ENCODE measurements around the gene GDPGP1. TPM values are rescaled to one million over a fixed set of nuclear protein-coding genes. Genes with fewer than 3 reads are reported as not detected.

Gene GDPGP1
- total RNA-seq, 1 experiment from 2014 or later: 5.2 TPM

DNA sequence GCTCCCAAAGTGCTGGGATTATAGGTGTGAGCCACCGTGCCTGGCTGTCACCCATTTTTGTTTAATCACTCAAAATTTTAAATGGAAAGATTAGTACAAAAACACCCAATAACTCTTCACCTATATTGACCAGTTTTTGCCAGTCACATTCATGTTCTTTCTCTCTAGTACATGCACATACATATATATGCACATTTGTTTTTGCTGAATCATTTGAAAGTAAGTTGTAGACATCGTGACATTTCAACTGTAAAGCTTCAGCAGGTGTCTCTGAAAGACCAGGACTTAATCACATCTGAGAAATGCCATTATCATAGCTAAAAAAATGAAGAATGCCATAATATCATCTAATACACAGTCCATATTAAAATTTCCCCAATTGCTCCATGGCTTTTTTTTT is 39.4 kb upstream of the GDPGP1 start:
- no peak for DNase-seq (ENCODE audit: low spot score)
- no peak overlapping the region for H3K4me3 ChIP-seq (ENCODE audit: low read depth, low read length, poor library complexity, severe bottlenecking)
- H3K27ac ChIP-seq (ENCODE audit: low read depth, low read length, poor library complexity, severe bottlenecking): no peak overlapping the region
- H3K27me3 ChIP-seq (replicated peaks; ENCODE audit: insufficient read depth, low read depth, low read length, poor library complexity): no peaks in the 10 kb centered on the region
- no peaks in the 10 kb centered on the region for H3K36me3 ChIP-seq (ENCODE audit: insufficient read depth, low read length, poor library complexity, severe bottlenecking)
- ChIA-PET POLR2A (ENCODE audit: low non-redundant PET) (no interaction called here), CTCF (no interaction called here)
- intact Hi-C loops (cut with micrococcal nuclease; ENCODE audit: unreplicated experiment): no loop called here
- BruUV-seq (replicated peaks): no TSS peak
- H3K4me1 ChIP-seq (ENCODE audit: insufficient read depth, low read length, poor library complexity, severe bottlenecking): peaks cover 13% of the 10 kb centered on the region
- TF ChIP-seq EZH2 (IDR thresholded peaks at IDR 0.05; ENCODE audit: borderline replicate concordance, low read depth, low read length, poor library complexity, severe bottlenecking): no peak
- TF ChIP-seq, protein P1, sequence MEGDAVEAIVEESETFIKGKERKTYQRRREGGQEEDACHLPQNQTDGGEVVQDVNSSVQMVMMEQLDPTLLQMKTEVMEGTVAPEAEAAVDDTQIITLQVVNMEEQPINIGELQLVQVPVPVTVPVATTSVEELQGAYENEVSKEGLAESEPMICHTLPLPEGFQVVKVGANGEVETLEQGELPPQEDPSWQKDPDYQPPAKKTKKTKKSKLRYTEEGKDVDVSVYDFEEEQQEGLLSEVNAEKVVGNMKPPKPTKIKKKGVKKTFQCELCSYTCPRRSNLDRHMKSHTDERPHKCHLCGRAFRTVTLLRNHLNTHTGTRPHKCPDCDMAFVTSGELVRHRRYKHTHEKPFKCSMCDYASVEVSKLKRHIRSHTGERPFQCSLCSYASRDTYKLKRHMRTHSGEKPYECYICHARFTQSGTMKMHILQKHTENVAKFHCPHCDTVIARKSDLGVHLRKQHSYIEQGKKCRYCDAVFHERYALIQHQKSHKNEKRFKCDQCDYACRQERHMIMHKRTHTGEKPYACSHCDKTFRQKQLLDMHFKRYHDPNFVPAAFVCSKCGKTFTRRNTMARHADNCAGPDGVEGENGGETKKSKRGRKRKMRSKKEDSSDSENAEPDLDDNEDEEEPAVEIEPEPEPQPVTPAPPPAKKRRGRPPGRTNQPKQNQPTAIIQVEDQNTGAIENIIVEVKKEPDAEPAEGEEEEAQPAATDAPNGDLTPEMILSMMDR (conservative IDR thresholded peaks at IDR 0.05; ENCODE audit: low read depth, low read length): no peak
- no peaks in the 10 kb centered on the region for H3K9me3 ChIP-seq (ENCODE audit: low read depth, low read length, poor library complexity, severe bottlenecking)

DNA sequence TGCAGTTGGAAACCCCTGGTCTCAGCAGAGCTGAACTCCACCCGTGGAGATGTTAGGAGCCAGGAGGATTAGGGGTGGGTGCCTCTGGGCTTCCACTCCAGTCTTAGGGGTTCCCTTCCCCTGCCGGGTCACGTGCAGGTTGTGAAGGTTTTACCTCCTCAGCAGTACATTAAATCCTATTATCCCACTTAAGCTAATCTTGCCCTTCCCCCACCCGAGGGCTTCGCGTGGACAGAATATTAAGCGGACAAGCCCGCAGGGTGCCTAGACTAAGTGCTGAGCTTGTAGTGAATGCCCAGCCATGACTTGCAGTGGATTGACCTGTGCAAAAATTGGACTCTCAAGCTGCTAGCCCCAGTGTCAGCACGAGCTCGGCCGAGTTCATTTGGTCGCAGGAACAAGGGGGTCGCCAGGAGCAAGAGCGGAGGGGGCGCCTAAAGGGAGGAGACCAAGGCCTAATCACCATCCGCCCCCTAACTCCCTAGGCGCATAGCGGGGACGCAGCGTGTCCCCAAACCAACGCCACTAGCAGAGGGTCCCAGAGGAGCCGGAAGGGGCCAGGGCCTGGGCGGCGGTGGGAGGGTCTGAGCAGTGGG is 33.4 kb upstream of the GDPGP1 start:
- Histone ChIP-seq H3K36me3 (ENCODE audit: insufficient read depth, low read length, poor library complexity, severe bottlenecking) (no peaks in the 10 kb centered on the region), H3K27ac (ENCODE audit: low read depth, low read length, poor library complexity, severe bottlenecking) (peak overlapping the region; percentile 75), H3K4me3 (ENCODE audit: low read depth, low read length, poor library complexity, severe bottlenecking) (peak overlapping the region; percentile 87), H3K27me3 (replicated peaks; ENCODE audit: insufficient read depth, low read depth, low read length, poor library complexity) (no peaks in the 10 kb centered on the region), H3K9me3 (ENCODE audit: low read depth, low read length, poor library complexity, severe bottlenecking) (no peaks in the 10 kb centered on the region), H3K4me1 (ENCODE audit: insufficient read depth, low read length, poor library complexity, severe bottlenecking) (peaks cover 21% of the 10 kb centered on the region)
- POLR2A ChIA-PET (ENCODE audit: low non-redundant PET): no interaction called here
- DNase-seq (ENCODE audit: low spot score): no peak
- CTCF ChIA-PET: no interaction called here
- no peak for TF ChIP-seq EZH2 (IDR thresholded peaks at IDR 0.05; ENCODE audit: borderline replicate concordance, low read depth, low read length, poor library complexity, severe bottlenecking)
- TF ChIP-seq, protein P1 (conservative IDR thresholded peaks at IDR 0.05; ENCODE audit: low read depth, low read length): no peak
- BruUV-seq (replicated peaks): no TSS peak
- intact Hi-C loops (cut with micrococcal nuclease; ENCODE audit: unreplicated experiment): no loop called here

DNA sequence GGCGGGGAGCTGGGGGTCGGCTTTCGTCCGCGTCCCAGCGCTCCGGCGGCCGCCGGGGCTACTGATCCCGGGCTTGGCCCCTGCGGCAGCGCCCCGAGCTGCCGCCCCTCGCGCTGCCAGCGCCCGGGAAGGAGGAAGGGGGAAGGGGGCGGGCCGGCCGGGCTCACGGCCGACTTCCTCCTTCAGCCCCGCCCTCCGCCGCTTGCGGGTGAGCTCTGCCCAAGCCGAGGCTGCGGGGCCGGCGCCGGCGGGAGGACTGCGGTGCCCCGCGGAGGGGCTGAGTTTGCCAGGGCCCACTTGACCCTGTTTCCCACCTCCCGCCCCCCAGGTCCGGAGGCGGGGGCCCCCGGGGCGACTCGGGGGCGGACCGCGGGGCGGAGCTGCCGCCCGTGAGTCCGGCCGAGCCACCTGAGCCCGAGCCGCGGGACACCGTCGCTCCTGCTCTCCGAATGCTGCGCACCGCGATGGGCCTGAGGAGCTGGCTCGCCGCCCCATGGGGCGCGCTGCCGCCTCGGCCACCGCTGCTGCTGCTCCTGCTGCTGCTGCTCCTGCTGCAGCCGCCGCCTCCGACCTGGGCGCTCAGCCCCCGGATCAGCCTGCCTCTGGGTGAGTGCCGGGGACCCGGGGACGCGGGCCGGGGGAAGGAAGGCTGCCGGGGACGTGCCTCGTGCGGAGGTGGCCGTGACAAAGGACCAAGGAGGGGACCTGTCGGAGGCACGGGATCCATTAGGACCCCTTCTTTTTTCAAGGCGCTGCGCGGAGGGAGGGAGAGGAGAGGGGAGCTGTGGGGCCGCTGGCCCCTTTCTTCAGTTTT is 32.7 kb upstream of the GDPGP1 start, which contains the start of gene SEMA4B:
SEMA4B (plus strand) TSS at position 201 of the 814 bp plus-strand sequence; CDS start at position 450, 249 bp downstream.
- TF ChIP-seq, protein P1 (conservative IDR thresholded peaks at IDR 0.05; ENCODE audit: low read depth, low read length): no peak
- TF ChIP-seq EZH2 (IDR thresholded peaks at IDR 0.05; ENCODE audit: borderline replicate concordance, low read depth, low read length, poor library complexity, severe bottlenecking): no peak
- CTCF ChIA-PET: no interaction called here
- Histone ChIP-seq H3K4me3 (ENCODE audit: low read depth, low read length, poor library complexity, severe bottlenecking) (peak within 1 kb of the TSS; percentile 87), H3K36me3 (ENCODE audit: insufficient read depth, low read length, poor library complexity, severe bottlenecking) (no peaks in the 10 kb centered on the region), H3K9me3 (ENCODE audit: low read depth, low read length, poor library complexity, severe bottlenecking) (no peaks in the 10 kb centered on the region), H3K27me3 (replicated peaks; ENCODE audit: insufficient read depth, low read depth, low read length, poor library complexity) (no peaks in the 10 kb centered on the region), H3K4me1 (ENCODE audit: insufficient read depth, low read length, poor library complexity, severe bottlenecking) (peaks cover 25% of the 10 kb centered on the region), H3K27ac (ENCODE audit: low read depth, low read length, poor library complexity, severe bottlenecking) (peak within 1 kb of the TSS; percentile 75)
- peak; percentile 78 for DNase-seq (ENCODE audit: low spot score)
- POLR2A ChIA-PET (ENCODE audit: low non-redundant PET): interaction anchor here (0.6 kb wide), 1 partner anchor 793 kb away, joined by 3 read pairs; the partner anchor contains the start of gene PRC1
- no TSS peak for BruUV-seq (replicated peaks)
- intact Hi-C loops (cut with micrococcal nuclease; ENCODE audit: unreplicated experiment): no loop called here

Data from A673 (cell line).